Neural progenitor cell (in vitro differentiated cells): ENCODE measurements around the gene GAS2. TPM values are rescaled to one million over a fixed set of nuclear protein-coding genes. Genes with fewer than 3 reads are reported as not detected.

ENCODE experiments used
- DNase-seq: peaks from one replicate; pipeline ENCODE4 v3.0.0-alpha.2; 2016; ENCODE audit warnings: low spot score
- H2AFZ ChIP-seq: fragments of 200-600 bp; sonication (generic); replicated peaks from 2 replicates; pipeline ENCODE4 v1.6.1; 2016; ENCODE audit warnings: antibody characterized with exemption
- H3F3A ChIP-seq: fragments of 200-600 bp; sonication (generic); 2 replicates; pipeline ENCODE4 v1.6.1; 2016; ENCODE audit warnings: antibody characterized with exemption, low read depth
- H3K27ac ChIP-seq: fragments of 200-600 bp; sonication (generic); 2 replicates; pipeline ENCODE4 v1.5.1; 2016; ENCODE audit warnings: mild to moderate bottlenecking
- H3K27me3 ChIP-seq: fragments of 200-600 bp; sonication (generic); 2 replicates; pipeline ENCODE4 v1.6.1; 2016; ENCODE audit warnings: mild to moderate bottlenecking, moderate library complexity
- H3K36me3 ChIP-seq: fragments of 200-600 bp; sonication (generic); 2 replicates; pipeline ENCODE4 v1.5.1; 2016
- H3K4me1 ChIP-seq: fragments of 200-600 bp; sonication (generic); 2 replicates; pipeline ENCODE4 v1.6.1; 2016; ENCODE audit warnings: mixed run types
- H3K4me2 ChIP-seq: fragments of 200-600 bp; sonication (generic); 2 replicates; pipeline ENCODE4 v1.6.1; 2016
- H3K4me3 ChIP-seq: fragments of 200-600 bp; sonication (generic); 2 replicates; pipeline ENCODE4 v1.5.1; 2016
- H3K79me2 ChIP-seq: fragments of 200-600 bp; sonication (generic); 2 replicates; pipeline ENCODE4 v1.6.1; 2016; ENCODE audit warnings: low read depth
- H3K9ac ChIP-seq: fragments of 200-600 bp; sonication (generic); 2 replicates; pipeline ENCODE4 v1.6.1; 2016
- H3K9me3 ChIP-seq: fragments of 200-600 bp; sonication (generic); 2 replicates; pipeline ENCODE4 v1.5.1; 2016; ENCODE audit warnings: low read depth
- H4K20me1 ChIP-seq: fragments of 200-600 bp; sonication (generic); 2 replicates; pipeline ENCODE4 v1.6.1; 2016; ENCODE audit warnings: low read depth
- H3K27ac Mint-ChIP-seq: 3 replicates; pipeline ENCODE4 v1.8.0; 2021; ENCODE audit warnings: mixed read lengths
- H3K27me3 Mint-ChIP-seq: 2 replicates; pipeline ENCODE4 v1.8.0; 2022; ENCODE audit warnings: low read depth, mild to moderate bottlenecking, inconsistent platforms, moderate library complexity, mixed read lengths; ENCODE audit not compliant: insufficient read depth
- H3K36me3 Mint-ChIP-seq: 3 replicates; pipeline ENCODE4 v1.8.0; 2021; ENCODE audit warnings: mixed read lengths
- H3K4me1 Mint-ChIP-seq: 3 replicates; pipeline ENCODE4 v1.8.0; 2021; ENCODE audit warnings: mixed read lengths
- H3K4me3 Mint-ChIP-seq: 3 replicates; pipeline ENCODE4 v1.8.0; 2021; ENCODE audit warnings: mild to moderate bottlenecking, moderate library complexity, mixed read lengths
- H3K9me3 Mint-ChIP-seq: 3 replicates; pipeline ENCODE4 v1.8.0; 2020; ENCODE audit warnings: mixed read lengths
- CTCF ChIP-seq: fragments of 200-600 bp; sonication (generic); IDR thresholded peaks from 2 replicates; pipeline ENCODE4 v1.5.1; 2017; ENCODE audit warnings: antibody characterized with exemption, mild to moderate bottlenecking
- EZH2 ChIP-seq: fragments of 200-600 bp; sonication (generic); IDR thresholded peaks from 2 replicates; pipeline ENCODE4 v1.6.1; 2017; ENCODE audit warnings: antibody characterized with exemption, mild to moderate bottlenecking, moderate library complexity
- EZH2phosphoT487 ChIP-seq: fragments of 200-600 bp; sonication (generic); IDR thresholded peaks from 2 replicates; pipeline ENCODE4 v1.6.1; 2017; ENCODE audit warnings: antibody characterized with exemption
- total RNA-seq: library from RNA; depleted of rRNA; stranded (reverse); fragments of >200 nt; gene quantifications from 2 replicates; pipeline ENCODE4 v1.2.3, GENCODE V29; 2015; ENCODE audit warnings: low replicate concordance

GAS2 gene
- total RNA-seq, 1 donor from 2014 or later = 6.4 TPM

GRCh38 chr11:22800482-22800881 lies 134.1 kb downstream of the GAS2 start:
- Histone ChIP-seq H3K9ac (no peak overlapping the region), H4K20me1 (no peaks in the 10 kb centered on the region), H3K27me3 (no peaks in the 10 kb centered on the region), H3K79me2 (no peaks in the 10 kb centered on the region), H3K36me3 (no peaks in the 10 kb centered on the region), H3K9me3 (no peaks in the 10 kb centered on the region), H3F3A (no peaks in the 10 kb centered on the region), H2AFZ (no peak overlapping the region), H3K4me2 (no peak overlapping the region), H3K4me3 (no peak overlapping the region), H3K4me1 (no peaks in the 10 kb centered on the region), H3K27ac (no peak overlapping the region)
- no peaks in the 10 kb centered on the region for H3K27me3 Mint-ChIP-seq
- H3K36me3 Mint-ChIP-seq = no peaks in the 10 kb centered on the region
- no peak for TF ChIP-seq CTCF
- TF ChIP-seq EZH2phosphoT487 = no peak
- no peak for TF ChIP-seq EZH2
- no peaks in the 10 kb centered on the region for H3K4me1 Mint-ChIP-seq
- no peak overlapping the region for H3K4me3 Mint-ChIP-seq
- no peak for DNase-seq
- H3K27ac Mint-ChIP-seq = no peak overlapping the region
- no peaks in the 10 kb centered on the region for H3K9me3 Mint-ChIP-seq

- Histone ChIP-seq H2AFZ (no peak overlapping the region), H4K20me1 (no peaks in the 10 kb centered on the region), H3K4me1 (no peaks in the 10 kb centered on the region), H3K4me3 (no peak overlapping the region), H3K27me3 (no peaks in the 10 kb centered on the region), H3K9me3 (no peaks in the 10 kb centered on the region), H3F3A (no peaks in the 10 kb centered on the region), H3K9ac (no peak overlapping the region), H3K4me2 (no peak overlapping the region), H3K79me2 (no peaks in the 10 kb centered on the region), H3K27ac (no peak overlapping the region), H3K36me3 (no peaks in the 10 kb centered on the region)
- H3K27ac Mint-ChIP-seq = no peak overlapping the region
- TF ChIP-seq EZH2phosphoT487 (no peak), CTCF (no peak), EZH2 (no peak)
- no peaks in the 10 kb centered on the region for H3K9me3 Mint-ChIP-seq
- H3K4me3 Mint-ChIP-seq = no peak overlapping the region
- H3K27me3 Mint-ChIP-seq = no peaks in the 10 kb centered on the region
- no peak for DNase-seq
- no peaks in the 10 kb centered on the region for H3K4me1 Mint-ChIP-seq
- no peaks in the 10 kb centered on the region for H3K36me3 Mint-ChIP-seq
Observed at GRCh38 chr11:22802861-22803260, 136.4 kb downstream of the GAS2 start.

- no peak for TF ChIP-seq EZH2
- TF ChIP-seq CTCF = no peak
- TF ChIP-seq EZH2phosphoT487 = no peak
- H3K27ac Mint-ChIP-seq = no peak overlapping the region
- DNase-seq = no peak
- no peaks in the 10 kb centered on the region for H3K27me3 ChIP-seq
- no peaks in the 10 kb centered on the region for H3K36me3 ChIP-seq
- no peaks in the 10 kb centered on the region for H4K20me1 ChIP-seq
- no peak overlapping the region for H3K4me3 Mint-ChIP-seq
- H3F3A ChIP-seq = no peaks in the 10 kb centered on the region
- H3K79me2 ChIP-seq = no peaks in the 10 kb centered on the region
- H3K9me3 ChIP-seq = no peaks in the 10 kb centered on the region
- H3K27ac ChIP-seq = no peak overlapping the region
- no peak overlapping the region for H3K4me2 ChIP-seq
- H3K4me1 Mint-ChIP-seq = no peaks in the 10 kb centered on the region
- H3K9me3 Mint-ChIP-seq = peaks cover 4% of the 10 kb centered on the region
- H3K27me3 Mint-ChIP-seq = no peaks in the 10 kb centered on the region
- no peak overlapping the region for H3K9ac ChIP-seq
- no peak overlapping the region for H3K4me3 ChIP-seq
- no peak overlapping the region for H2AFZ ChIP-seq
- no peaks in the 10 kb centered on the region for H3K4me1 ChIP-seq
- no peaks in the 10 kb centered on the region for H3K36me3 Mint-ChIP-seq
Observed at GRCh38 chr11:22807391-22807790, 141.0 kb downstream of the GAS2 start.
